Measurements from ENCODE around the gene ZNF800.

The ZNF800 gene

GRCh38 chr7:127390186-127390816, 2.2 kb downstream of the ZNF800 start:
- DNase-seq: no peak

- no peak for DNase-seq
Observed at GRCh38 chr7:127389321-127389720, 3.2 kb downstream of the ZNF800 start.

GRCh38 chr7:127387974-127388373, 4.5 kb downstream of the ZNF800 start:
- no peak for DNase-seq

GRCh38 chr7:127383123-127383835, 9.2 kb downstream of the ZNF800 start:
- DNase-seq: no peak

- no peak for DNase-seq
Observed at GRCh38 chr7:127382301-127383085, 10.0 kb downstream of the ZNF800 start.

- DNase-seq: no peak
Observed at GRCh38 chr7:127380479-127380878, 12.0 kb downstream of the ZNF800 start.

GRCh38 chr7:127379642-127380041, 12.9 kb downstream of the ZNF800 start:
- no peak for DNase-seq

- no peak for DNase-seq
Observed at GRCh38 chr7:127378537-127378936, 14.0 kb downstream of the ZNF800 start.

- DNase-seq: no peak
Observed at GRCh38 chr7:127377425-127377824, 15.1 kb downstream of the ZNF800 start.

GRCh38 chr7:127375631-127376030, 16.9 kb downstream of the ZNF800 start:
- no peak for DNase-seq

- no peak for DNase-seq
Observed at GRCh38 chr7:127367679-127368078, 24.8 kb downstream of the ZNF800 start.

GRCh38 chr7:127366680-127367079, 25.8 kb downstream of the ZNF800 start:
- no peak for DNase-seq

- DNase-seq: no peak
Observed at GRCh38 chr7:127365957-127366315, 26.6 kb downstream of the ZNF800 start.

GRCh38 chr7:127365164-127365956, 27.1 kb downstream of the ZNF800 start:
- no peak for DNase-seq

- DNase-seq: no peak
Observed at GRCh38 chr7:127362364-127363027, 30.0 kb downstream of the ZNF800 start.

GRCh38 chr7:127361736-127362135, 30.8 kb downstream of the ZNF800 start:
- no peak for DNase-seq

GRCh38 chr7:127359011-127359410, 33.5 kb downstream of the ZNF800 start:
- DNase-seq: no peak

GRCh38 chr7:127353897-127354296, 38.6 kb downstream of the ZNF800 start:
- no peak for DNase-seq

GRCh38 chr7:127350586-127350985, 41.9 kb downstream of the ZNF800 start:
- no peak for DNase-seq

GRCh38 chr7:127349881-127350280, 42.6 kb downstream of the ZNF800 start:
- no peak for DNase-seq

- no peak for DNase-seq
Observed at GRCh38 chr7:127348247-127348631, 44.3 kb downstream of the ZNF800 start.

- DNase-seq: peak; percentile 79
Observed at GRCh38 chr7:127347567-127348246, 44.8 kb downstream of the ZNF800 start.
